NCI-H510A (cell line): ENCODE results near the gene CDC42.

Experiments
- DNase-seq: peaks from one replicate; lab custom pipeline; 2025; lab: John Stamatoyannopoulos, UW

CDC42 gene

GRCh38 chr1:22131875-22132486 is 79.5 kb downstream of the CDC42 start:
- DNase-seq = no peak

- no peak for DNase-seq
Observed at GRCh38 chr1:22132517-22133235, 80.2 kb downstream of the CDC42 start.

GRCh38 chr1:22133247-22133930 is 80.9 kb downstream of the CDC42 start:
- DNase-seq = peak; percentile 29

- no peak for DNase-seq
Observed at GRCh38 chr1:22133931-22134324, 81.4 kb downstream of the CDC42 start.

- no peak for DNase-seq
Observed at GRCh38 chr1:22137004-22137720, 84.7 kb downstream of the CDC42 start.

GRCh38 chr1:22139066-22139594 is 86.6 kb downstream of the CDC42 start:
- peak; percentile 74 for DNase-seq

GRCh38 chr1:22139817-22140216 is 87.3 kb downstream of the CDC42 start:
- DNase-seq = peak; percentile 50
